ENCODE data around the gene CCDC197. TPM values are rescaled to one million over a fixed set of nuclear protein-coding genes. Genes with fewer than 3 reads are reported as not detected.

Gene CCDC197
- total and polyA plus RNA-seq, 4 donors, result not detected

DNA sequence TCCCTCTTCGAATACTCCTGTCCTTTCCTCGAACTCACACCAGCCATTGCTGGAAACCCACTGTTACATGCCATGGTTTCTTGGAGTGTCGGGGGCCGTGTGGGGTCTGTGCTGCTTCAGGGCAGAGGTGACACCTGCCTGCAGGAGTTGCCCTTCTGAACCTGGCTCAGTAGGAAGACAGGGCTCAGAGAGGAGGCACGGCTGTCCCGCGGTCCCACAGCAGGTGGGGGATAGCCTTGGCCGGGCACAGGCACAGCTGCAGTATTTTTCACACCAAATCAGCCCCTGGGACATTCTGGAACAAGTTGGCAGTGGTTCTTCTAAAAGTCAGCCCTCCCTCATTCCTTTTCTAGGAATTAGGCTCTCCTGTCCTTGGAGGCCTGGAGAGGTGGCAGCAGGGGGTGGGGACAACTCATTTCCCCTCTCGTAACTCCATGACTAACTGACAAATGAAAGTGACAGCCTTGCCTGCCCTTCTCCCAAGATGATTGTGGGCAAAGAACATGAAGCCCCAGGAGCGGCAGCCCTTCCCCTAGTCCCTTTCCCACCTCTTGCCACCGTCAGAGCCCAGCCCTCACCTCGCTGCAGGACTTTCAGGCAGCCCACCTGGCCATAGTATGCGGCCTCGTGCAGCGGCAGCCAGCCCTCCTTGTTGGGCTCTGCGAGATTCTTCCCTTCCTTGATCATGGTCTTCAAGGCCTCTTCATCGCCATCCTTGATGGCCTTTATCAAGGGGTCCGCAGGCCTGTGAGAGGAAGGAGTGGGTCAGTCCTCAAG, 43.2 kb upstream of the CCDC197 start (continued):
- TF ChIP-seq, protein P1, sequence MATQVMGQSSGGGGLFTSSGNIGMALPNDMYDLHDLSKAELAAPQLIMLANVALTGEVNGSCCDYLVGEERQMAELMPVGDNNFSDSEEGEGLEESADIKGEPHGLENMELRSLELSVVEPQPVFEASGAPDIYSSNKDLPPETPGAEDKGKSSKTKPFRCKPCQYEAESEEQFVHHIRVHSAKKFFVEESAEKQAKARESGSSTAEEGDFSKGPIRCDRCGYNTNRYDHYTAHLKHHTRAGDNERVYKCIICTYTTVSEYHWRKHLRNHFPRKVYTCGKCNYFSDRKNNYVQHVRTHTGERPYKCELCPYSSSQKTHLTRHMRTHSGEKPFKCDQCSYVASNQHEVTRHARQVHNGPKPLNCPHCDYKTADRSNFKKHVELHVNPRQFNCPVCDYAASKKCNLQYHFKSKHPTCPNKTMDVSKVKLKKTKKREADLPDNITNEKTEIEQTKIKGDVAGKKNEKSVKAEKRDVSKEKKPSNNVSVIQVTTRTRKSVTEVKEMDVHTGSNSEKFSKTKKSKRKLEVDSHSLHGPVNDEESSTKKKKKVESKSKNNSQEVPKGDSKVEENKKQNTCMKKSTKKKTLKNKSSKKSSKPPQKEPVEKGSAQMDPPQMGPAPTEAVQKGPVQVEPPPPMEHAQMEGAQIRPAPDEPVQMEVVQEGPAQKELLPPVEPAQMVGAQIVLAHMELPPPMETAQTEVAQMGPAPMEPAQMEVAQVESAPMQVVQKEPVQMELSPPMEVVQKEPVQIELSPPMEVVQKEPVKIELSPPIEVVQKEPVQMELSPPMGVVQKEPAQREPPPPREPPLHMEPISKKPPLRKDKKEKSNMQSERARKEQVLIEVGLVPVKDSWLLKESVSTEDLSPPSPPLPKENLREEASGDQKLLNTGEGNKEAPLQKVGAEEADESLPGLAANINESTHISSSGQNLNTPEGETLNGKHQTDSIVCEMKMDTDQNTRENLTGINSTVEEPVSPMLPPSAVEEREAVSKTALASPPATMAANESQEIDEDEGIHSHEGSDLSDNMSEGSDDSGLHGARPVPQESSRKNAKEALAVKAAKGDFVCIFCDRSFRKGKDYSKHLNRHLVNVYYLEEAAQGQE (IDR thresholded peaks at IDR 0.05), result no peak

GRCh38 chr14:93954516-93954830, 42.6 kb upstream of the CCDC197 start:
- Histone ChIP-seq H3K27ac (ENCODE audit: low read depth in 1 of 2, low read length in 2 of 2) (no peak overlapping the region), H3K9me3 (ENCODE audit: control insufficient read depth in 4 of 4, low read length in 3 of 4) (no peaks in the 10 kb centered on the region), H3K27me3 (ENCODE audit: control insufficient read depth in 4 of 4, insufficient read depth in 4 of 4, low read length in 3 of 4) (no peaks in the 10 kb centered on the region), H3K36me3 (ENCODE audit: control insufficient read depth in 4 of 4, insufficient read depth in 3 of 4, low read depth in 1 of 4, low read length in 3 of 4) (no peaks in the 10 kb centered on the region), H3K4me3 (ENCODE audit: low read depth in 1 of 3, low read length in 3 of 3) (no peak overlapping the region), H3K4me1 (ENCODE audit: control insufficient read depth in 4 of 4, insufficient read depth in 4 of 4, low read length in 3 of 4) (peaks cover 3 to 13% (median 9%) of the 10 kb centered on the region in 4 donors), H3K9ac (ENCODE audit: low read depth in 1 of 2, low read length in 2 of 2) (no peak overlapping the region)
- WGBS, result 84% methylated on average over 4 of the region's 4 CpGs
- no peak for DNase-seq (ENCODE audit: low spot score)
- TF ChIP-seq JUND (IDR thresholded peaks at IDR 0.05) (no peak), RAD21 (IDR thresholded peaks at IDR 0.05) (no peak), MAX (IDR thresholded peaks at IDR 0.05) (no peak), TAF1 (conservative IDR thresholded peaks at IDR 0.05) (no peak), FOXA2 (IDR thresholded peaks at IDR 0.05) (no peak), ZBTB33 (IDR thresholded peaks at IDR 0.05) (no peak), SP1 (IDR thresholded peaks at IDR 0.05) (no peak), YY1 (IDR thresholded peaks at IDR 0.05) (no peak), EGR1 (IDR thresholded peaks at IDR 0.05; ENCODE audit: low read depth in 2 of 2) (no peak), RXRA (IDR thresholded peaks at IDR 0.05) (no peak), HNF4A (conservative IDR thresholded peaks at IDR 0.05) (no peak)
- TF ChIP-seq, protein P1 (IDR thresholded peaks at IDR 0.05), result no peak
